T1000 (cell line): ENCODE data around the gene AGBL1.

ENCODE experiments used
- DNase-seq: peaks from one replicate; lab custom pipeline; 2025; ENCODE audit warnings: mixed read lengths; lab: John Stamatoyannopoulos, UW

AGBL1 gene

DNA sequence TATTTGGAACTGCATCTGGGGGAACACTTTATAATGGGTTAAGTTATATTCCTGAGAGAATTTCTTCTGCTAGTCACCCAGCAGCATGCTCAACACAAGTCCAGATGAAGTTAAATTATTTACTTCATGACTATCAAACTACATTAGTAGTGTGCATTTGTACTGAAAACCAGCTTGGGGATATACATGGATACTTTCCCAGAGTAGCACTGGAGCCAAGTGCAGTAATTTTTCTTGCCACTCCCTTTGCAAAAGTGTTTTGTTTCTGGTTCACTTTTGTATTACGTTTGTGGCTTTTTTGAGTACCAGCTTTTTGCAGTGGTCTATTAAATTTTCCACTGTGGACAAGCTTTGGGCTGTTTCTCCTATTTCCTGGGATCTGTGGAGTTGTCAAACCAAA lies 243.0 kb downstream of the AGBL1 start:
- no peak for DNase-seq

DNA sequence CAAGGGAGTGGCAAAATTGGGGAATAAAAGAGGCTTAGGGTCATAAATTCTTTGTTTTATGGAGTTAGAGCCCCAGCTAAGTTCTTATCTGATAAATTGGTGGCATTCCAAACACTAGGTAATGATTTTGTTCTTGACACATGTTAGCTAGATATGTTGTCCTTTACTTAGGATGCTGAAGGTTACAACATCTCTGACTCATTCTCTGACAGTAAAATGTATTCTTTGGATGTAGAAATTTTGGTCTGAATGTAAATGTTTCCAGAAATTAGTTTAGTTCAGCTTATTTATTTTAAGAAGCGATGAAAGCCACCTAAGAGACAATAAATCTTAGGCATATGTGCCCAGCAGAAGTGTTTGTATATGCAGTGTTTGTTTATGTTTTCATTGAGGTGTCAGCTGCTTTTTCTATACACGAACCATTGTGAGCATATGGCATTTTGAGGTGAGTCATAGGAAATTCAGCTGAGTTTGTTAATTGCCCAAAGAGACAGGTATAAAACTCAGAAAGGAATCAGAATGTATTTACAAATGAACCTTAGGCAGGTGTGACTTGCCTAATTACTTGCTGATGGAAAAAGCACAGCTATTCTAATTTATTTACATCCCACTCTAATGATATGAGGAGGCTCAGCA lies 247.7 kb downstream of the AGBL1 start:
- no peak for DNase-seq

DNA sequence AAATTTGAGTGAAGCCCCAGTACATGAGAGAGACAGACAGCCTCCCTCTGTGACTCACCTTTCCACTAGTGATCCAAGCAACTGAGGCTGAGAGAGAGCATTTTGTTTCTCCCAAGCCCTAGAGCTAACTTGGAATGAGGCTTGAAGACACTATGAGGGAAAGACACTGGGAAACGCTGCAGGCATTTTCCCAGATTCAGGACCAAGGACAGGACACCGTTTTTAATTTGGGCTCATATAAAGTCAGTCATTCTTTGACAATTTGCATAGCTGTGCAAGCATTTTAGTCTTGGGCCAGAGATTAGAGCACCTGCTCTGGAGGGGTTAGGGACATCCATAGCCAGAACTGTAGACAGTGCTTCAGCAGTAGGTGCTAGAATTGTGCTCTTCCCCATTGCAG lies 249.0 kb downstream of the AGBL1 start:
- no peak for DNase-seq

DNA sequence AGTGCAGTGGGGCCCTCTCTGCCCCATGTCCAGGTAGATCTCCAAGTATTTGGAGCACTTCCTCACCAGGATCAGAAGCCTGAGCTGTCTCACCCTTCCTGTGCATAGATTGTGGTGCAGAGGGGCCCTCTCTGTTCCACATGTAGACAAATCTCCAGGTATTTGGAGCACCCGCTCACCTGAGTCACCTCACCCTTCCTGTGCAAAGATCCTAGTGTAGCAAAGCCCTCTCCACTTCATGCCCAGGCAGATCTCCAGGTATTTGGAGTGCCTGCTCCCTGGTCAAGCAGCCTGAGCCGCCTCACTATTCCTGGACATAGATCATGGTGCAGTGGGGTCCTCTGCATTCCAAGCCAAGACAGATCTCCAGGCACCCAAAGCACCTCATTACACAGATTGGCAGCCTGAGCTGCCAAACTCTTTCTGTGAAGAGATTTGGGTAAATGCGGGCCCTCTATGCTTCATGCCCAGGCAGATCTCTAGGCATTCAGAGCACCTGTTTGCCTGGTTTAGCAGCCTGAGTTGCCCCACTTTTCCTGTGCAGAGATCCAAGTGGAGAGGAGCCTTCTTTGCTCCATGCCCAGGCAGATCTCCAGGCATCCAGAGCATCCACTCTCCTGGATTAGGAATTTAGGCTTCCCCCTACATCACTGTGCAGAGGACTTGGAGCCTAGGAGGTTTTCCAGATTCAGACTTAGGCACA lies 249.8 kb downstream of the AGBL1 start:
- no peak for DNase-seq

DNA sequence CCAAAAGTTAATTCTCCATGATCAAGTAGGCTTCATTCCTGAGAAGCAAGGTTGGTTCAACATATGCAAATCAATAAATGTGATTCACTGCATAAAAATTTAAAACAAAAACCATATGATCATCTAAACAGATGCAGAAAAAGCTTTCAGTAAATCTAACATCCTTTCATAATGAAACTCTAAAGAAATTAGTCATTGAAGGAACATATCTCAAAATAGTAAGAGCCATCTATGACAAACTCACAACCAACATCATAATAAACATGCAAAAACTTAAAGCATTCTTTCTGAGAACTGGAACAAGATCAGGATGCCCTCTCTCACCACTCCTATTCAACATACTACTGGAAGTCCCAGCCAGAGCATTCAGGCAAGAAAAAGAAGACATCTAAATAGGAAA lies 254.1 kb downstream of the AGBL1 start:
- DNase-seq: no peak

DNA sequence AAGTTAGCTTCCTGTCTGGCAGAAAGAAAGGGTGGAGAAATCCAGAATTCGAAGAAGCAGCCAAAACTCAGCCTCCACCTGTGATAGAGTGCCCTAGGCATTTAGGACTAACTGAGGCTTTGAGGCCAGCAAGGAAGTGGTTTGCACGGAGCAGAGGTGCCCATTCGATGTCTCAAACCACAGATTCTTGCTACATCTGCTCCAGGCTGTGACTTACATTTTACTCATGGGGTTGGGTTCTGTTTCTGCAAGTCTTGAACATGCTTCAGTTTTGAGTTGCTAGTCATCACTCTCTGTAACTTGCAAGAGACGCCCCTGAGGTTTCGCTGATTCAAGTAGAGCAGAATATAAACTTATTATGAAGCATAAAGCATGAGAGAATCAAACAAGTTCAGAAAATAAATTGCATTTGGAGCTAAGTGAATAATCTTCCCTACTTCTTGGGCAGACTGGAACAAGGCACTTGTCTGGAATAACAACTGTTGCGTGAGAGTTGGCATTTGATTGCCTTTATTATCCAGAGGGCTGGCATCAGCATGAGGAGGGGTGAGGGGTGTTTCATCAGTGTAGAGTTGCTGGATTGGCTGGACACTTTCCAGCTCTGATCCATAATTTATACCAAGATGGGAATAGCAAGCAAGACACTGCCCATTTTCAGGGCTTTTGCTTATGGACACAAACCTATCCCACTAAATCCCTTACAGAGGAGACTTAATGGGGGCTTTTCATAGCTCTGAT lies 256.5 kb downstream of the AGBL1 start:
- no peak for DNase-seq

DNA sequence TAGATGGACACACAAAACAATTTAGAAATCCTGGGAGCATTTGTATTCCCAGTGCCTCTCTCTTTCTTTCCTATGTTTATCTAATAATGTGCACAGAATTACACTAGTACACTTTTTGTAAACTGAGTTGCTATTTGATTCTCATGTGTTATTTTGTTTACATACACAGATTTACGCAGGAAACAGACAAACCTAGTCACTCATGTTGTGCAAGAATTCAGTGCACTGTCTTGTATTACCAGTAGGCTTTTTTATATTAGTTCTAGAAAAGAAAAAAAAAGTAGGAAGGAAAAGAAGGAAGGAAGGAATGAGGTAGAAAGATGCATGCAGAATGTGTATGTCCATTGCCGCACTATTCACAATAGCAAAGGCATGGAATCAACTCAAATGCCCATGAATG lies 257.4 kb downstream of the AGBL1 start:
- no peak for DNase-seq

DNA sequence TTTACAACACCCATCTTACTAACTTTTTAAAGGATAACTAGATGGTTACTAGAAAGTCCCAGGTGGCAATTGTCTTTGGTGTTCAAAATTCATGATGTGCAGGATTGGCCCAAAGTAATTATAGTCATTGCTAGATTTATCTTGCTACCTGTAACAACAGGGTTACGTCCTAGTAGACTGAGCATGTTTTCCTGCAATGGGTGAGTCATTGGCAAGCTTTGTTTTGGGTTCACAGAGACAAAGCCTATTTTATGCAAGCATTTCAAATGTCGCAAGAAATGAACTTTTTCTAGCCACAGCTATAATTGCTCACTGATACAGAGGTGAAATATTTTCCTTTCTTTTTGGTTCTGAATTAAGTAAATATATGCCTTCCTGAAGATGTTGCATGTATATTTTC lies 267.6 kb downstream of the AGBL1 start:
- no peak for DNase-seq

DNA sequence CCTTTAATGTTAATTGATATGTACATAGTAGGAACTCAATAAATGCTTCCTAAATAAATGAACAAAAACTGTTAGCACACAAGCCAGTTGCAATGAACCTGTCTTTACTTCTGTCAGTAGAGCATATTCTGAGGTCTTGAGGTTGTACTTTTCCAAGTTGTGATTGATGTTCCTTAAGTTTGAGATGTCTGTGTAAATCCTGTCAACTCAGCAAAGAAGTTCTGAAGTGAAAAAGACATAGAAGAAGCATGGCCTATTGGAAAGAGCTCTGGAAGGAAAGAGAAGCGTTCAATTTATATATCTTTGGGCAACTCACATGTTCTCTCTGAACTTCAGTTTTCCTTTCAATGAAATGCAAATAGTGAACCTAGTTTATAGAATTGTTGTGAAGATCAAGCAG lies 269.9 kb downstream of the AGBL1 start:
- DNase-seq: no peak

DNA sequence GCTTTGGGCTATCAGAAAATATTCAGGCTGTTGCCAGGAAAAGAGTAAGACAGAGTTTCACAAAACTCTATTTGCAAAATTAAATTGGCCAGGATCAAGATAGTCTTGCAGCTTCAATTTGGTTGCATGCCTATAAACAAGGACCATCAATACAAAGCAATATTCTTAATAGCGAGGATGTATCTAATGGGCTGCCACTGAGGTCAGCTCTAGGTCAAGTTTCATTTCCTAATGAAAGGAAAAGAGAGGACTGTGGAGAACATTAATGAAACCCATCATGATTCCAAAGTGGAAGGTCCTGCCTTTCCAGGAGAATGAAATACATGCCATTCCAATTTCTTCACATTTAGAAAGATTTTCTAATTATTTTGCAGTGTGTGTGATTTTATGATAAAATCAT lies 273.5 kb downstream of the AGBL1 start:
- DNase-seq: no peak

DNA sequence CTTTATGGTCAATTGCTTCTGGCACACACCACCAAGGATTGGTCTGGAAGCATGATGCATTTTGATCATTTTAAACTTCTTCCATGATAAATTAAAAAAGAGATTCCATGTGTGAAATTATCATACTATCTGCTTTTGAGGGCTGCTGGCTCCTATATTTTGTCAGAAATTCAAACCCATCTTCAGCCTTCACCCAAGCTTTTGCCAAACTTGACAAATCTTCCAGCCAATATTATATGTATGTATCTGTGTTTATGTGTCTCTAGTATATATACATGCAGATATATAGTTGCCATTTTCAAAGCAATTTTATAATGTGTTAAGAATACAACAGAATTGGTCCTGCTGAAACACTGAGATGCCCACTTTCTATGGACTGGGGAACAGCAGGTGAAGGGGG lies 275.7 kb downstream of the AGBL1 start:
- DNase-seq: no peak

DNA sequence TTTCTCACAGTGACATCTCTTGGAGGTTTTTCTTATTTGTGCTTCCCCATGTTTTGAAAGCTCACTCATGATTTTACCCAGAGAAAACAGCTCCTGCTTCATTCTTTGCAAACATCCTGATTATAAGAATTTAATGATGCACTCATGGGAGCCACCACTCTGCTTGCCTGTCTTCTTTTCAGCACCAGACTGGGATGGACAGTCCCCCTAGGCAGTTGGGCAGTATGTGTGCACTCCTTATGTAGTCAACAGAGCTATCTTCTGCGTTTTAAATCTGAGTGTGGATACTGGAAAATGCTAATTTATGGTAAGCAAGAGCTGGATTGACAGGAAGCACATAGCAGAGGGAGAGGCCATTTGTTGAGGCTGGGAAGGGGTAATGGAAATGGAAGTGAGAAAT lies 276.1 kb downstream of the AGBL1 start:
- DNase-seq: no peak

DNA sequence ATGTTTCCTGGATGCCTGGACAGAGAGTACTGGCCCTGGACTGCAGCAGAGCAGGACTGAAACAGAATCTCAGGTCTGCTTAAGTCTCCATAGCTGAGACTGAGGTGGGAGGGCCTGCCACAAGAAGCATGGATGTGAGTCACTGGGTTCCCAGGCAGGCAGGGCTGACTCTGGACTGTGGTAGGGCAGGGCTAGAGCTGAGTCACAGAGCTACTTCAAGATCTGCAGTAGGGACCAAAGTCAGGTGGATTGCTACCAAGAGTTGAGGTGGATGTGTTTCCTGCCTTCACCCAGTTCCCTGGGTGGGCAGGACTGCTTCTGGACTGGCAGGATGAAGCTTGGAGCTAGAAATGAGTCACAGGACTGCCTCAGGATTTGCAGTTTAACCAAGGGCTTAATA lies 282.9 kb downstream of the AGBL1 start:
- DNase-seq: no peak

DNA sequence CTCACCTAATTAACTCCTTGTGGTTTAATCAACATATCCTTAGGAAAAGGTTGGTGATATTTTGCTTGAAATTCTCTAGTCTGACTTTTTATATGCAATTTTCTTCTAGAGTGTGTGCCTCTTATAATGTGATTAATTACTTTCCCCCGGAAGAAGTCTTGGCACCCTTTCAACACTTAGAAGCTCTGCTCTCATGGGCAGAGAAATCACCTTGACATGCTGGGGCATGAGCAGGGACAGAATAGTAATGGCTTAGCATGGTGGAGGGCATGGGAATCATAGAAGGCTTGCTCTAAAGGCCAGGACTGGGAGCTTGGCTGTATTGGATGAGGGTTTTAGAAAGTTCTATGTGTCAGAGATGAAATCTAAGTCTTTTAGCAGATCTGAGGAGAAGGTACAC lies 293.5 kb downstream of the AGBL1 start:
- DNase-seq: no peak

DNA sequence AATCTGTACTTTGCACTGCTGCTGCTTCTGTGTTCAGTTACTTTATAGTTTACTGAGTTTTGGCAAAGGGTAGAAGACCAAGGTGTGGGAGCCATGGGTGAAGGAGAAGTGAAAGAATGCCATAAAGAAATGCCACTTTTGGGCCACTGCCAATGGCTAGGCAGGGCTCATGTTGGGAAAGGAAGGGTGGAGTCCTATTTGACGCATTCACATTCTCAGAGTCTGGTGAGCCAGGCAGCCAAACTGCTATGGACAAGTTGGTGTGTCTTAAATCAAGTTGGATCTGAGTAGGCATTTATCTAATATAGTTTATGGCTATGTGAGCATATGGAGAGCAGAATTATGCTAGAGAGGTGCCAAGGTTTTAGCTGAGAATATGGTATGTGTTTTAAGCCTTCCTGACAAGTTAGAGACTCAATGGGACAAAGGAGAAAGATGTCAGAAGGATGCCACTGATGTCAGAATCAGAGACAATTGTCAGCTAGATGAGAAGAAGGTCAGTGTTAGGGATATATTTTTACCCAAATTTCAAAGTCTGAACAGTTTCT lies 296.1 kb downstream of the AGBL1 start:
- no peak for DNase-seq

DNA sequence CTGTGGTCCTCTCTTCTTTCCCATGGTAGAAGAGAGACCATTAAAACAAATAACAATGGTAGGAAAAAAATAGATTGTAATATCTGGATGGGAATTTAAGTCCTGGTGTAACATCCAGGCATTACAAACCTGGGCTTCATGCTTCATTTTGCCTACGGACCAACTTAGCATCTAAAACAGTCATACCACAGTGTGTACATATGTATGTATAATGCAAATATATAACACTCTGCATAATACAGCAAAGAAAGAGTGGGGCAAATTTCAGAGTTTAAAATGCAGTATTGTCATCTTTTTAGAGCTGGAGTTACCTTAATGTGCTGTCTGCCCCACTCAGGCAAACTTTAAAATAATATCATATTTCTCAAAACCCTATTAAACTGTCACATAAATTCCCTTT lies 298.2 kb downstream of the AGBL1 start:
- no peak for DNase-seq

DNA sequence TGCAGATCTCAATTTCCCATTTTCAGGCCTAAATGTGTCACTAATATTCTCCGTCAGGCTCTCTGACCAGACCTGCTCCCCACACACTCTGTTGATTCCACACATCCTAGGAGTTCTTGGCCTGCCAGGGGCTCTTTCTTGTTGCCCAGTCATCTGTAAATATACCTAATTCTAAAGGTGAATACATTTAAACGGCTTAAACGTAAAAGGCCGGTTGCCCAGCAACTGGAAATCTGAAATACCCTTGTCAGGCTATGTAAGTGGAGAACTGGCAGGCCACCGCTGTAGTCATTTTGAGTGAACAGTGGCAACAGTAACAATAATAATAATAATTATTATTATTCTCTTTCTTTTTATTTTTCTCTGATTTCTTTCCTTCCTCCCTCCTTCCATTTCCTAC lies 302.7 kb downstream of the AGBL1 start:
- no peak for DNase-seq

DNA sequence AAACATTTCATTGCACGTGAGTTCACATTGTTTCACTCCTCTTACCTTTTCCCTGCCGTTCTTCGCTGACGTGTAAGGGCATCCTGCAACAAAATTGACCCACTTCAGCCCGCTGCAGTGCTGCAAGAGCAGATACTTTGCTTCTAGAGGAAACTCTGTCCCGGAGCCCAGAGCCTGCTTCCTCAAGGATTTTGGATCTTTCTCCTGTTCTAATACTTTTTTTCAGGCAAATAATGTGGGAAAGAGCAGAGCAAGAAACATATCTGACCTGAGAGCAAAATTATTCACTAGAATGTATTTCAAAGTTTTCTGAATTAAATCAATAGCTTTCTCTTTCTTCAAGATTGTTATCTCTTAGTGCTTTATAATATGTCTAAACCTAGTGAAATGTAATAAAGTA lies 303.9 kb downstream of the AGBL1 start:
- no peak for DNase-seq

DNA sequence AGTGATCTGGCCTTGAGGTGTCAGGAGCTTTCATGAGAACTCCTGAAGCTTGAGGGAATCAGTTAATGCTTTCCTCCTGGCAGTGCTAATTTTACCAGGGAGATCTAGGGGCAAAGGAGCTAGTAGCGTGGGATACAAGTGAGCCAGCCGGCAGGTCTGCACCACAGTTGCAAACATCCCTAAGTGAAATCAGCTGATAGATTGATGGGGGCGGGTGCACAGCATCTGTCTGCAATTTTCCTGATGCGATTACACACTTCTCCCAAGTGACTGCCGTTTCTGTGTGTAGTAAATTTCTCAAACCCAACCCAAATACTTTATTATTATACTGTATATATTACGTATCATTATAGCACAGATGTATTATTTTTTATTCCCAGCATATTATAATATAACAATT lies 304.5 kb downstream of the AGBL1 start:
- DNase-seq: no peak

DNA sequence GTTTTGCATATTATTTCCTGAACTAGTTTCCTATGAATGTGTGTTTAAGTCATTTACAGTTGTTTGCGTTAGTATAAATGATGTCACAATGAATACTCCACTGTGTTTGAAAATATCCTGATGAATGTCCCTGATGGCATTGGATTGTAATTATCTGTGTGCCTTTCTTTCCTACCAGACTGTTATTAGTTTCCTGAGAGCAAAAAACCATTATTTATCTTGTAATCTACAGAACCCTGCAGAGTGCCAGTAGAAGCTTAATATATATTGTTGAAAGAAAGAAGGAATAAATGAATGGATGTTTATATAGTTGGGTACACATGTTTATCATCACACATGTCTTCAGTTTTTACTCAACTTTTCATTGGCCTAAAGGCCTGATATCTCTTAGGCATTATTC lies 312.6 kb downstream of the AGBL1 start:
- DNase-seq: no peak

DNA sequence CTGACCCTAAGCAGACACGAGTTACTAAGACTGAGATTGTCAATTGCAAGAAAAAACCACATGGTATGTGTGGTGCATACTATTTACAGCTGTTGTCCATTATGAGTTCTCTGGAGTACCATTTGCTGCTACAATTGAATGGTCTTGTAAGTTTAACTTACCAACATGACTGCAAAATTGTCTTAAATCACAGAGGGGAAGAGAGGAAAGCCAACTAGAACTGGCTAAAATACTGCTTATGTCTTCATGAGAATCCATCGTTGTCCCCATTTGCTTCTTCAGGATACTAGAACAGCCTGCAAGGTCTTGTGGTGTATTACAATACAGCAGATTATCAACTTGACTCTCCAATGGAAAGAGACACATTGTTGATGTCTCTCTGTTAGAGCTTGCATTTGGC lies 313.2 kb downstream of the AGBL1 start:
- DNase-seq: no peak

DNA sequence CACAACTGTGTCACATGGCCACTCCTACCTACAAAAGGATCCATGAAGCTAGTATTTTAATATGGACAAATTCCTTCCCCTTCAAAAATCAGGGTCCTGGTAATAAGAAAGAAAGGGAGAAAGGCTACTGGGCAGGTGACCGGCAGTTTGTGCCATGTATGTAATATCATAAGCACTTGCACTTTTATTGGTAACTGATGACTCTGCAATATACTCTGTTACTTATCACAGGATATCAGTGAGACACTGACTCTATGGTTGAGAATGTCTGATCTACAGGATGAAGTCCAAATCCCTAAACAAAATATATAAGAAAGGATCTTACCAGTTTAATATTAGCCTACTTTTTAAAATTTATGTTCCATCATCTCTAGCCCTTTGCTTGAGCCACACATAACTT lies 315.2 kb downstream of the AGBL1 start:
- no peak for DNase-seq
